SK-N-MC (cell line): ENCODE measurements around the gene CAPN5.

Experiments
- FOXP2 ChIP-seq: optimal IDR thresholded peaks from 2 replicates; pipeline ENCODE3; 2011; ENCODE audit warnings: mild to moderate bottlenecking, moderate library complexity; ENCODE audit not compliant: insufficient read depth; ENCODE audit errors: extremely low read length, control extremely low read depth
- POLR2AphosphoS5 ChIP-seq: IDR thresholded peaks from 2 replicates; pipeline ENCODE4 v1.6.1; 2012; ENCODE audit warnings: mild to moderate bottlenecking, low read depth, low read length, borderline replicate concordance

- TF ChIP-seq POLR2AphosphoS5 (no peak), FOXP2 (no peak)
Observed at GRCh38 chr11:77122576-77123212, 55.9 kb downstream of the CAPN5 start.
